ENCODE results near the gene OTOG.

Gene OTOG

DNA sequence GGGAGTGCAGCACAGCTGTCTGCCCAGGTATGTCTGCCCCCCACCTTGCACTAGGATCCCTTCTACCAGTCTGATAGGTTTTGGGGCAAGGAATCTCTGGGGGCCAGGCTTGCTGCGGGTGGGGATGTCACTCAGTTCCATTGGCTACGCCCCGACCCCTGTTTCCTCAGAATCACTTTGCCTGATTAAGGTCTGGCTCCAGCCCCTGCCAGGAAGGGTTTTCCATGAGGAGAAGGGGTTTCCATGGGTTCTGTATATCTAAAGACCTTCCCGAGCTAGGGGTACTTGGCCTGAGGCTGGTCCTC lies 14.0 kb downstream of the OTOG start:
- DNase-seq (ENCODE audit: low read depth), result no peak

DNA sequence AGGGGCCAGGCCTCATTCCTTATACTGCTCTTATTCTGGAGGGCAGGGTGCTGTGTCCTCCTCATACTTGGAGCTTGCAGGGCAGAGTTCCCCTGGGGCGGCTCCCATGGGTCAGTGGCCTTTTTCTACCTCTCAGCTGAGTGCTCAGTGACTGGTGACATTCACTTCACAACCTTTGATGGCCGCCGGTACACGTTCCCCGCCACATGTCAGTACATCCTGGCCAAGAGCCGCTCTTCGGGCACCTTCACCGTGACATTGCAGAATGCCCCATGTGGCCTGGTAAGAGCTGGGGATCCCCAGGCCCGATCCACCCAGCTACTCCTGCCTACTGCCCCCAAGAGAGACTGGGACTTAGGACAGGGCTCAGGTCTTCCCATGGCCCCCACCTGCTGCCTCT lies 14.5 kb downstream of the OTOG start:
- DNase-seq (ENCODE audit: low read depth), result no peak

DNA sequence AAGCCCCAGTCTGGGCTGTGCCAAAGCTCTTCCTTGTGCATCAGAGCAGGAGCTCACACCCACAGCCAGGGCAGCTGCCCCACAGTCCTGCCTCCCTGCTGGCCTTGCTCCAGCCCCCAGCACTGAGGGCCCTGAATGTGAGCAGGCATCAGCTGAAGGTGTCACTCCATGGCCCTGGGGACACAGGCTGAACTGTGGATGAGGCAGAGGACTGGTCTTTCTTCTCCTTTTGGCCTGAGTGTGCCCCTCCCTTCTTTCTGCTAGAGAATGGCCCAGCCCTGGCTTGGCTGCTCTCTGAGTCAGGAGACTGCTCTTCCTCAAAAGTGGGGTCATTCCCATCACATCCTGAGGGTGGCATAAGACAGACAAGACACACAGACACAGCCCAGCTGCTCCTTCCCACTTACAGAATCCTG lies 16.2 kb downstream of the OTOG start:
- no peak for DNase-seq (ENCODE audit: low read depth)

DNA sequence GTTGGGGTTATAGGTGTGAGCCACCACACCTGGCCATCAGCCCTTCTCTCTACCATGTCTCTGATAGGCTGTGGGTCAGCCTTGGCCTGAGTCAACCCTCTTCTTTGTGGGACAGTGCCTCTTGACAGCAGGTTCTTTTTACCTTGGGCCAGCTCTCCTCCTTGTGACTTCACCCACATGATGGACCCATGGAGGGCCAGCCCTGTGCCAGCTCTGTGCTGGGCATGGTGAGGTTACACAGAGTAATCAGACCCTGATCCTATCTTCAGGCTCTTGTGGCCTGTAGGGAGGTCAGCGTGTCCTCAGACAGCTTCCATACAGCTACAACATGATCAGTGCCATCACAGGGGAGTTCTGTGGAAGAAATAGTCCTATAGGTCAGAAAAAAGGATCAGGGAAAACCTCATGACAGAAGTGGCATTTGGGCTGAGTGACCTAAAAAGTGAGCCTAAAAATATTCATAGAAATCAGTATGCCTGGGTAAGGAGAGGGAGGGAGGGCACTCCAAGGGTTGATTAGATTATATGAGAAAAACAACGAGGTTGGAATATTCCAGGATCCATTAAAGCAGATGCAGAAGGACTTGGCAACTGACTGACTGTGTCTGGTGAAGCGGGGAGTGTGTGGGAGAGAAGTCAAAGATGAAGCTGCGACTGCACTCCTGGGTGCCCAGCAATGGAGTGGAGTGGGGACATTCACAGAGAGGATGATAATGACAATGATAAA lies 17.1 kb downstream of the OTOG start:
- DNase-seq (ENCODE audit: low read depth), result no peak

DNA sequence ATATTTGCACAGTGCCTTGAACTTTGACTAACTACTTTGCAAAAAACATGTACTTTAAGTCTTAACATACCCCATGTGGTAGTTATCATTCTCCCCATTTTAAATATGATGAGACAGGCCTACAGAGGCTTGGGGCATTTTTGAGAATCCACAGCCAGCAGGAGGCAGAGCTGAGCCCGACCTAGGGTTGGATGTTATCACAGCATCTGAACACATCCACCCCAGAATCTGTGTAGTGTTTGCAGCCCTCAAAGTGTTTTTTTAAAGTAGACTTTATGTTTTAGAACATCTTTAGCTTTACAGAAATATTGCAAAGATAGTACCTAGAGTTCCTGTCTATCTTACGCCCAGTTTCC lies 17.6 kb downstream of the OTOG start:
- no peak for DNase-seq (ENCODE audit: low read depth)

DNA sequence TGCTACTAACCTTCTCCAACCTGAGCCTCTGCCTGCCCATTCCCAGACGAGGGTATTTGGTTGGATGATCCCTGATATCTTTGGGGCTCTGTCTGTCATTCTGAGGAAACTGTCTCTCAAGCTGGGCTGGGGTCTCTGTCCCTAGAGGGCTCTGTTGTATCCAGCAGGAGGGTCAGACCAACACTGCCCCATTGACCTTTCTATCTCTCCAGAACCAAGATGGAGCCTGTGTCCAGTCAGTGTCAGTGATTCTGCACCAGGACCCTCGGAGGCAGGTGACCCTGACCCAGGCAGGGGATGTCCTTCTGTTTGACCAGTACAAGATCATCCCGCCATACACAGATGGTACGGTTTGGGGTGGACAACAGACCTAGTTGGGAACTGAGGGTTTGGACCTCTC lies 21.9 kb downstream of the OTOG start:
- DNase-seq (ENCODE audit: low read depth), result no peak

DNA sequence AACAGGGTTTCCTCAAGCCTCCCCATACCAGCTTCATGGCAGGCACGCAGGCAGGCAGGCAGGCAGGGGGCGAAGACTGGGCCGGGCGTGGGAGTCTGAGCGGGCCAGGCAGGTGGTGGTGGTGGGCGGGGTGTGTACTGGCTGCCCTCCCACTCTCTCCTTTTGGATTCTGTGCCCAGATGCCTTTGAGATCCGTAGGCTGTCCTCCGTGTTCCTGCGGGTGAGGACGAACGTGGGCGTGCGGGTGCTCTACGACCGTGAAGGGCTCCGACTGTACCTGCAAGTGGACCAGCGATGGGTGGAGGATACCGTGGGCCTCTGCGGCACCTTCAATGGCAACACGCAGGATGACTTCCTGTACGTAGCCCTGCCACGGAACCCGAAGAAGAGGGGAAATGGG lies 23.0 kb downstream of the OTOG start:
- no peak for DNase-seq (ENCODE audit: low read depth)

DNA sequence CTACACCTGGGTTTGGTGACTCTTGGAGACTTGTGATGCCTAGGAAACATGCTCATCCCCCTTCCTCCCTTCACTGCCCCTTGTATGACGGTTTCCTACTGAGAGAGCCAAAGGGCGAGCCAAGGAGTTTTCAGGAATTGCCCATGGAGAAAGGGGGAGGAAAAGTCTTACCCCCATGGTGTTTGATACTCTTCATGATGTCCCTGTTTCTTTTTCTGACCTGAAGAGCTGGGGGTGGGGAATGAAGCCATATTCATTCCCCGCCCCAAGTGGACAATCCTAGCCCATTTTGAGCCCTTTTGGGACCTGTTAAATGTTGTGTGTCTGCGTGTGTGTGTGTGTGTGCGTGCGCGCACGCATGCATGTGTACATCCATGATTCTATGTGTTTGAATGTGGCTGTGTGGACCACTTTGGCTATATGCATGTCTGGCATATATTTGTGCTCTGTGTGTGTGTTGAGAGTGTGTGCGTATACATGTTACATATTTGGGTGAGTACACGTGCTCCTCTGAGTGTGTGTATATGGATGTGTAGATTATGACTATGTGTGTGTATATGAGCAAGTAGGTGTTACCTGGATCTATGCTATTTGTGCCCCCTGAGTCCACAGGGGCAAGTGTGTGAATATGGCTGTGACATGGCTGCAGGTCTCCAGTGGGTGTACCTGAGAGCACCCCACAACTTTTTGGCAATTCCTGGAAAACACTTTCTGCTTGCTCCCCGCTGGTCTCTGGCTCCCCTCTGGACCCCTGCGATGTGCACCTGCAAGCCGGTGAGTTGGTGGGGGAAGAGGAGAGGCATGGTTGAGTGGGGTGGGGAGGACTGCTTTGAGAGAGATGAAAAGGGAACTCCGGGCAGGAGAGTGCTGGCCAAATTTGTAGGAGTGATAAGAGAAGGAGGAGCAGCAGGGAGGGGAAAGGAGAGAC lies 24.6 kb downstream of the OTOG start:
- DNase-seq (ENCODE audit: low read depth), result no peak

DNA sequence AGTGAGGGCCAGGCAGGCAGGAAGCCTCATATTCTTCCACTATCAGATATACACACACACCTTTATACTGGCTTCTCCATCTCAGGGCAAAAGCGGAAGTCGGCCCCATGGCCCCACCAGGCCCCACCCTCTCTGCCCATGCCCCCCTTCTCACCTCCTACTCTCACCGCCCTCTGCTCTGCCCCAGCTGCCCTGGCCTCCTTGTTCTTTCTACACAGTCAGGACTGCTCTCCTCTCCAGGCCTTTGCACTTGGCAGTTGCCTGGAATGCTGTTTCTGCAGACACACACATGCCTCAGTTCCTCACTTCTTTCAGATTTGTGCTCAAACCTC lies 25.3 kb downstream of the OTOG start:
- no peak for DNase-seq (ENCODE audit: low read depth)

DNA sequence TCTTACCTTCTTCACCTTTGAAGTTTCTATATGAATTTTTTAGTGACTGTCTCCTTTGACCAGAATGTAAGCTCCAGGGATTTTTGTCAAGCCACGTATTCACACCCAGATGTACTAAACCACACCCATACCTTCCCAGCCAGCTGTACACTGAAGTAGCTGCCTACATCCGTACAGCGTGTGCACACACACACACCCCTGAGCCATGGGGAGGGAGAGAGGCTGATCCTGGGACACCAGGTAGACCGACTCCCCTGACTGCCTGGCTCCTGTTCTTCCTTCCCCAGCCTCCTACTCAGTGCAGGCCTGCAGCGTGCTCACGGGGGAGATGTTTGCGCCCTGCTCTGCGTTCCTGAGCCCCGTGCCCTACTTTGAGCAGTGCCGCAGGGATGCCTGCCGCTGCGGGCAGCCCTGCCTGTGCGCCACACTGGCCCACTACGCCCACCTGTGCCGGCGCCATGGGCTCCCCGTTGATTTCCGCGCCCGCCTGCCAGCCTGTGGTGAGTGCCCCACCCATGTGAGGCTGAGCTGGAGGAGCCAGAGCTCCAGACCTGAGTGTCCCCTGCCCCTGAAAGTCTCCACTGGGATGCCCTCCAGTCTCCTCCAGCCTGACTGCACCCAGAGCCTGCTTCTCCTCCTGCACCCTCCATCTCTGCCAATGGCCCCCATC lies 25.9 kb downstream of the OTOG start:
- DNase-seq (ENCODE audit: low read depth), result no peak

DNA sequence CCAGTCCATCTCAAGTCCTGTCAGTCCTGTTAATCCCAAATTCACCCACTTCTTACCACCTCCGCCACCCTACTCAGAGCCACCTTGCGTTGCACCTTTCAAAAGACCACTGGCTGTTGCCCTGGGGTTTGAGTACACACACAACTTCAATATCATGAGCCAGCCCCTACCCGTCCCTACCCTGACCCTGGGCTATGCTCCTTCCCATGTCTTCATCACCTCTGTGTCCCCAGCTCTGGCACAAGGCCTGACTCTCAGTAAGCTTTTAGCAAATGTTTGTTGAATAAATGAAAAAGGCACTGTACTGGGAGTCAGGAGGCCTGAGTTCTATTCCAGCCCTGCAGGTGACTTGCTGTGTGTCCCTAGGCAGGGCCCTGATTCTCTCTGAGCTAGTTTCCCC lies 26.5 kb downstream of the OTOG start:
- no peak for DNase-seq (ENCODE audit: low read depth)

DNA sequence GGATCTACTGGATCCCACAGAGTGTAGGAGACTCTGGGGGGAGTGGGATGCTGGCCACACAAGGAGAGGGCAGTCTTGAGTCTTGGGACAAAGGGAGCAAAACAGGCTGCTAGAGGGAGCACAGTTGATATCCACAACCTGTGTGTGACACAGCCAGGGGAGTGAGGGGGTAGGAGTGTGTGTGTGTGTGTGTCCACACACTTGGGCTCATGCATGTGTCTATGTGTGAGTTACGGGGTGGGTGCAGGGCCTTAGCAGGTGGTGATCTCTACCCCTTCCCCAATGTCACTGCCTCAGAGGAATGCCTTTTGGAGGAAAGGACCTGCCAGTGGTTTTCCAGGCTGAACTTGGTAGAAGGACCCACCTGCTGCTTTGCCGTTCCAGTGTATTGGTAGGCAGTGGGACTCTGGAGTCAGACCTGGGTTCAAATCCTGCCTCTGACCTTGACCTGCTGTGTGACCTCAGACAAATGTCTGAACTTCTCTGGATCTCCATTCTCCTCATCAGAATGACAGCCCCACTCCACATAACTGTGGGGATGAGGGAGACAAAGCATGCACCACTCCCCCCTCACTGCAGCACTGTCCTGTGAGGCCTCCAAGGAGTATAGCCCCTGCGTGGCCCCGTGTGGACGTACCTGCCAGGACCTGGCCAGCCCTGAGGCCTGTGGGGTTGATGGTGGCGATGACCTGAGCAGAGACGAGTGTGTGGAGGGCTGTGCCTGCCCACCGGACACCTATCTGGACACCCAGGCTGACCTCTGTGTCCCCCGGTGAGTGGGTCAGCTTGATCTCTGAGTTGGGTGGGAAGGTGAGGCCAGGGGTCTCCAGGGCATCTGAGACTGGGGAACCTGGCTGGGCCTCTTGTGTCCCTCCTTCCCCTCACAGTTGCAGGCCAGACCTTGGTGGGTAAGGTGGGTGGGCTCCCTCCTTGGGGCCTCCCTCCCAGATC lies 27.4 kb downstream of the OTOG start:
- DNase-seq (ENCODE audit: low read depth), result no peak

DNA sequence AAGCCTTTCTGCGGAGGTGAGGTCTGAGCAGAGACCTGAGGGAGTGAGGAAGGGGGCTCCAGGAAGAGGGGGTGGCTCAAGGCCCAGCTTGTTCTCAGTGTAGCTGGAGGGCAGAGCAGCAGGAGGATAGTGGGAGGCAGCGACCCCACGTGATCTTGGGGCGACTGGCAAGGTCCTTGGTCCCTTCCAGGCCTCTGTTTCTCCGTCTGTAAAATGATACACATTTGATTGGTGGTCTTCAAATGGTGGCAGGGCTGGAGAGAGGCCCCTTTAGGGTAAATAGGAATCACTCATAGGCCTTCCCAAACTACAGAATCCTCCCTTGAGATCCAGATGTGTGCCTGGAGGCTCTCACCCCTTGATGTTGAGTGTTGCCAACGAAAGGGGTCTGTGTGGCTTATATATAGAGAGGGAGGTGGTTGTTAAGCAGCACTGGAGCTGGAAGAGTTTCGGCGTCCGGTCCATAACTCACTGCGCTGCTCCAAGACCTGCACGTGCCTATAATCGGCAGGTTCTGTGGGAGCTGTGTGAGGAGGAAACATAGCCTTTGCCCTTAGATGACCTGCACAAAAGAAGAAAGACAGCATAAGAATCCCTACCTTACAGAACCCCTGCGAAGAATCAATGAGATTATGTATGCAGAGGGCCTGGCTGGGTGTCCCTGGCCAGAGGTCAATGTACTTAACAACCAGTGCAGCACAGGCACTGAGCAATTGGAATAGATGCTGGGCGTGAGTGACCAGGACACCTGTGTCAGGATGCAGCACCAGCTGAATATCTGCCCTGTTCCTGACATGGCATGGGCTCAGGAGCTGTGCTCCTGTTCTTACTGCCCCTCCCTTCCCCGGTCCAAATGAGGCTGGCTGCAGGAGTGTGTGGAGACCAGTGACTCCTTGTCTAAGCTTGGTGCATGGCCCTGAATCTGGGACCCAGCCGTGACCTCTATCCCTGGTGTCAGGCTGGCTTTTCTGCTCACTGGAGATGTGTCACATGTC lies 28.7 kb downstream of the OTOG start:
- no peak for DNase-seq (ENCODE audit: low read depth)

DNA sequence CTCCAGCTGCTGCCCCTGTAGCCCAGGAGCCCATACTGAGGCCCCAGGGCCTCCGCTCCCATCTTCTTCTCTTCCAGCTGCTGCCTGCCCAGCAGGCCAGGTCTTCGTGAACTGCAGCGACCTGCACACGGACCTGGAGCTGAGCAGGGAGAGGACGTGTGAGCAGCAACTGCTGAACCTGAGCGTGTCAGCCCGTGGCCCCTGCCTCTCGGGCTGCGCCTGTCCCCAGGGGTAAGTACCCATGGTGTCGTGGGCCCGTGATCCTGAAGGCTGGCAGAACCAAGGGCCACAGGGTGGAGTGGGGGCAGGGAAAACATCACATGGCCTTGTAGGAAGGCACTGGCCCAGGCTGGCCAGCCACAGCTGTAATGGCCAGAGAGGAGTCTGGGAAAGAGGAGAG lies 31.2 kb downstream of the OTOG start:
- no peak for DNase-seq (ENCODE audit: low read depth)

DNA sequence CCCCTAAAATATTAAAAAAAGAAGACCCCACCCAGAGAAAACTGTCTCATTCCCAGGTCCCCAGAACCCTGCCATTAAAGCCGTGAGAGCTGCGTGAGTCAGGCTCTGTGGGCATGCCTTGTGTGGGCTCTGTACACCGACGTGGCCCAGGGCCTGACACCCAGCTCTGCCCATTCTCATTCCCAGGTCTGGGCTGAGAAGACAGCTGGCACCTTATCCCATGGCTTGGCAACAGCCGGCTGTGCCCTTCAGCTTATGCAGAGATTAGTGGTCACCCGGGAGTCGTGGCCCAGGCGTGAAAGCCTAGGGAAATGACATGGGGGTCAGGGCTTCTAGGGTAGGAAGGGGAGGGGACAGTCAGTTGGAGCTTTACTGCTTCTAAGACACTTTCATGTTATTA lies 31.9 kb downstream of the OTOG start:
- DNase-seq (ENCODE audit: low read depth), result no peak

DNA sequence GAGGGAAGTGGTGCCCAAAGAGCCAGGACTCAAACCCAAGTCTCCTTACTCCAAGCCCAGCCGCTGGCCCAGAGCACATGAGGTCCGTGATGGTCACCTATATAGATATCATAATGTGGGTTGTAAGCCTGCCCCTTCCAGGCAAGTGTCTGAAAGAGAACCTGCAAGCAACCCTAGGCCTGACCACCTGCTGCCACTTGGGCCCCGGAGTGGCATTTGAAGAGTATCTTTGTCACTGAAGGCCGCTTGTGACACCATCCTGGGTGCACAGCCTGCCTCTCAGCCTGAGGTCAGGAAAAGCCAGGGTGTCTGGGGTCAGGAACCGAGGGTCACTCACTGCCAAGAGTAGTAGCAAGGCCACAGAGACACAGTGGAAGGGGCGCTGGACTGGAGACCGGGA lies 32.4 kb downstream of the OTOG start:
- DNase-seq (ENCODE audit: low read depth), result no peak

DNA sequence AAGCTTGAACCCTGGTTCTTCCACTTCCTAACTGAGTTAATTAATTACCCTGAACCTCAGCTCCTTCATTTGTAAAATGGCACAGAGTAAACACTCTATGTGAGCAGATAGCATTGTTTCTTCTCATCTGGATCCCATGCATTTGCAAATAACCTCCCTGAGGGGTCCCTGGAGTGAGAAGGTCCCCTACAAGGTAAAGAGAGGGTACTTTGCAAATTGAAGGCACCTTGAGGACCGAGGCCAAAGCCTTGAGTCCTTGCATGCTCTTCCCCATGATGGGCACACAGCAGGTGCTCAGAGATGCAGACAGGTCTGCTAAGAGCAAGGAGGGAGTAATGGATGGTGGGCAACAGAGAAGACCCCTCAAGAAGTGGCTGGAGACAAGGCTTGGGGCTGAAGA lies 33.2 kb downstream of the OTOG start:
- DNase-seq (ENCODE audit: low read depth), result no peak

DNA sequence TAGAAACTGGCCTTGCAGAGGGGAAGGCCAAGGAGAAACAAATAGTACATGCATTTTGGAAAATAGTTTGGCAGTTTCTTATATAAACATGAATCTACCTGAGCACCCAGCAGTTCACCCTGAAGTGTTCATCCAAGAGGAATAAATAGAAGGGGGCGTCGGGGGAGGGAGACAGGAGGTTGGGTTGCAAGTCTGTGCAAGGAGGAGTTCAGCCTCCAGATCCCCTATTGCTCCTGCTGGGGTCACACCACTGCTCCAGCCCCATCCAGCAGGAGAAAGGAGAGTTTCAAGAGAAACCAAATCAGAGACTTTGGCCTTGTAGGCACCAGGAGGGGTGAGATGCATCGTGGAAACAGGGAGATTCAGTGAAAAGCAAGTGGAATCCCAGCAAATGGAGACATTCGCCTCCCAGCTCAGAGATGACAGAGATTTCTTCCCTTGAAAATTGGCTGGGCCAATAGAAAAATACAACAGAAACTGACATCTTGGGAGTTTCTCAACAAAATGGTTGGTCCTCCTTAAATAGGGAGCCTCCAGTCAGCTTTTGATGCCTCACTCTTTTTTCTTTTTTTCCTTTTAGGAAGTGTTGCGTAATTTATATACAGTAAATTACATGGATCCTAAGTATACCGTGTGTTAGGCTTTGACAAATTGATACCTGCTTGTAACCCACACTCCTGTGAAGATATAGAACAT lies 34.1 kb downstream of the OTOG start:
- no peak for DNase-seq (ENCODE audit: low read depth)

DNA sequence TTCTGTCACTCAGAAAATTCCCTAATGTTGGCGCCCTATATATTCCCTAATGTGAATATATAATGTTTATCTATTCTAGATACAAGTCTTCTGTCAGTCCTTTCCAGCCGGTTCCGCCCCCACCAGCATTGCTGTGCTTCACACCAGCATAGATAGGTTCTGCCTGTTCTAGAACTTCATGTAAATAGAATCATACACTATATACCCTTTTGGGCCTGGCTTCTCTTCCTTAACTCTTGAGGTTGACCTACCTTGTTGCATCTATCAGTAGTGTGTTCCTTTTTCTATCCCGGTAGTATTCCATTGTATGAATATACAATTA lies 34.6 kb downstream of the OTOG start:
- no peak for DNase-seq (ENCODE audit: low read depth)

DNA sequence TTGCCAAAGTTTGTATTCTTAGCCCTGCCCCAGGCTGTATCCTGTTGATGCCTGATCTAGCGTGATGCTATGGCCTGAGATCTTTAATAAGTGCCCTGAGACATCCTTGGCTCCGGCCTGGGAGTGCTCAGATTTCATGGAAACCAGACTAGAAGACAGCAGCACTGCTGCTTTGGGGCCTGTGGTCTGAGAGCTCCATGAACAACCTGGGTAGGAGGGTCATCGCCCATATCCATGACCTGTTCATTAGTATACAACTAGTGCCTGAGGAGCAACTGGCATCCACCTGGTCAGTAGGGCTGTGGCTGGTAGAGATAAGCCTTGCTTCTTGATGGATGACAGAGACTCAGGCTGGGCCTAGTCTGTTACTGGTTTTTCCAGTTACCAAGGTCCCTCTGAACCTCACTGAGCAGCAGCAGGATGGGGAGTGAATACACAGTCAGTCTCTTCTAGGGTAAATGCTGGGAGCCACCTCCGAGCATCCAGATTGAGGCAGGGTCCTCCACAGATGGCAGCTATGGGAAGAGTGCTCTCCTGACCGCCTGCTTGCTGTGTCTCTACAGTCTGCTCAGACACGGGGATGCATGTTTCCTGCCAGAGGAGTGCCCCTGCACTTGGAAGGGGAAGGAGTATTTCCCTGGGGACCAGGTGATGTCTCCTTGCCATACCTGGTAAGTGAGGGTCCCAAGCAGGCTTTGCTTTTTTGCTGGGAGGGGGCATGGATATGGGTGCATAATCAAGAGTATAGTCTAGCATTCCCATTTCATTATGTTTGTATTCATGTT lies 39.0 kb downstream of the OTOG start:
- DNase-seq (ENCODE audit: low read depth), result no peak
